HepG2 (cell line): Measurements from ENCODE around the gene CFAP92. TPM values are rescaled to one million over a fixed set of nuclear protein-coding genes. Genes with fewer than 3 reads are reported as not detected.

Experiments
- CENPBD1 ChIP-seq: sonication (generic); formaldehyde crosslinking; IDR thresholded peaks from 2 replicates; pipeline ENCODE4 v1.8.0; 2022; ENCODE audit warnings: missing genetic modification reagents, low read depth, mild to moderate bottlenecking, borderline replicate concordance
- HMG20B ChIP-seq: conservative IDR thresholded peaks from 2 replicates; pipeline ENCODE4 v1.6.1; 2016; ENCODE audit warnings: missing genetic modification reagents, missing compliant biosample characterization
- HOXA7 ChIP-seq: sonication (generic); formaldehyde crosslinking; IDR thresholded peaks from 2 replicates; pipeline ENCODE4 v1.8.1; 2022; ENCODE audit warnings: mild to moderate bottlenecking, missing genetic modification reagents, moderate library complexity
- PCBP1 ChIP-seq: fragments of 200-400 bp; formaldehyde crosslinking; IDR thresholded peaks from 2 replicates; pipeline ENCODE4 v1.6.1; 2017; ENCODE audit warnings: mild to moderate bottlenecking, low read depth, low read length, borderline replicate concordance
- RFXANK ChIP-seq: IDR thresholded peaks from 2 replicates; pipeline ENCODE4 v1.6.1; 2016
- TRIM24 ChIP-seq: sonication (generic); formaldehyde crosslinking; IDR thresholded peaks from 2 replicates; pipeline ENCODE4 v1.8.0; 2022; ENCODE audit warnings: mild to moderate bottlenecking, missing genetic modification reagents
- ZNF160 ChIP-seq: sonication (generic); formaldehyde crosslinking; IDR thresholded peaks from 2 replicates; pipeline ENCODE4 v1.8.0; 2022; ENCODE audit warnings: mild to moderate bottlenecking, inconsistent platforms, missing genetic modification reagents
- ZNF407 ChIP-seq: sonication (generic); formaldehyde crosslinking; IDR thresholded peaks from one replicate; pipeline ENCODE4 v1.5.1; 2020; ENCODE audit warnings: mild to moderate bottlenecking, missing genetic modification reagents; ENCODE audit errors: not compliant biosample characterization
- ZNF598 ChIP-seq: sonication (generic); formaldehyde crosslinking; IDR thresholded peaks from 2 replicates; pipeline ENCODE4 v1.5.1; 2020; ENCODE audit warnings: mild to moderate bottlenecking, missing genetic modification reagents, borderline replicate concordance
- ZNF672 ChIP-seq: sonication (generic); formaldehyde crosslinking; IDR thresholded peaks from 2 replicates; pipeline ENCODE4 v1.8.1; 2022; ENCODE audit warnings: missing genetic modification reagents
- ZNF678 ChIP-seq: sonication (generic); formaldehyde crosslinking; IDR thresholded peaks from 2 replicates; pipeline ENCODE4 v1.4.0; 2020; ENCODE audit warnings: mild to moderate bottlenecking, missing genetic modification reagents
- ZNF687 ChIP-seq: sonication (generic); formaldehyde crosslinking; IDR thresholded peaks from 2 replicates; pipeline ENCODE4 v1.5.1; 2020; ENCODE audit warnings: mild to moderate bottlenecking, missing genetic modification reagents, moderate library complexity
- ZNF691 ChIP-seq: sonication (generic); formaldehyde crosslinking; IDR thresholded peaks from 2 replicates; pipeline ENCODE4 v1.4.0; 2020; ENCODE audit warnings: missing genetic modification reagents, low read depth, mild to moderate bottlenecking, borderline replicate concordance
- ZSCAN22 ChIP-seq: sonication (generic); formaldehyde crosslinking; IDR thresholded peaks from 2 replicates; pipeline ENCODE4 v1.4.0; 2020; ENCODE audit warnings: mild to moderate bottlenecking, missing genetic modification reagents
- polyA plus RNA-seq, 8 experiments: library from polyadenylated mRNA; depleted of rRNA in 3 of 8; stranded (reverse) in 7 of 8; unstranded in 1 of 8; fragments of >200 nt; fragmentation: Illumina TruSeq in 4 of 8; extraction: Trizol in 4 of 8; gene quantifications; 2 replicates each; pipeline versions ENCODE4 v1.2.1 to v1.2.3, GENCODE V29; 2011 to 2016; ENCODE audit warnings: low read depth in 4 of 8, missing spikeins in 1 of 8, mixed read lengths in 1 of 8; ENCODE audit not compliant: insufficient read depth in 1 of 8
- total RNA-seq, 5 experiments: library from RNA; depleted of rRNA; stranded (reverse); fragments of >200 nt; fragmentation: Illumina TruSeq; extraction: Trizol; gene quantifications; 2 replicates each; pipeline ENCODE4 v1.2.3, GENCODE V29; 2016; ENCODE audit warnings: low read depth in 1 of 5

Gene CFAP92
- total and polyA plus RNA-seq, 2 of the 13 experiments (the other 11 are each of a cell fraction or from before 2014, with no cell fraction given), result 0.18 to 0.46 TPM

GRCh38 chr3:129005526-129006303 is 11.8 kb upstream of the CFAP92 start (continued):
- no peak for TF ChIP-seq ZNF407 (CRISPR knock-in tag)
- TF ChIP-seq TRIM24 (CRISPR knock-in tag), result no peak
- no peak for TF ChIP-seq RFXANK
- no peak for TF ChIP-seq PCBP1
- peak; percentile 63 for TF ChIP-seq ZNF687 (CRISPR knock-in tag)
- TF ChIP-seq HMG20B (CRISPR knock-in tag), result no peak
- TF ChIP-seq ZNF160 (CRISPR knock-in tag), result no peak
- TF ChIP-seq ZNF672 (CRISPR knock-in tag), result no peak
- TF ChIP-seq HOXA7 (CRISPR knock-in tag), result no peak
- no peak for TF ChIP-seq ZNF598 (CRISPR knock-in tag)
- TF ChIP-seq CENPBD1 (CRISPR knock-in tag), result no peak
- no peak for TF ChIP-seq ZNF691 (CRISPR knock-in tag)
- TF ChIP-seq ZSCAN22, result no peak
- TF ChIP-seq ZNF678, result no peak
